Measurements from ENCODE around the gene PTGDR2.

GRCh38 chr11:60848714-60849151 is 7.0 kb downstream of the PTGDR2 start:
- TF ChIP-seq POLR2A (IDR thresholded peaks at IDR 0.05), result no peak
- TF ChIP-seq CTCF (IDR thresholded peaks at IDR 0.05), result no peak
- TF ChIP-seq EP300 (IDR thresholded peaks at IDR 0.05), result no peak

Measured in ovary (tissue), 3 donors.